K562 (cell line): ENCODE data around the gene ATG7. TPM values are rescaled to one million over a fixed set of nuclear protein-coding genes. Genes with fewer than 3 reads are reported as not detected.

Source experiments
- CCAR2 ChIP-seq: fragments of 200-400 bp; formaldehyde crosslinking; IDR thresholded peaks from 2 replicates; pipeline ENCODE4 v1.6.1; 2017; ENCODE audit warnings: mild to moderate bottlenecking, low read depth, low read length
- ETV1 ChIP-seq: fragments of 450-650 bp; conservative IDR thresholded peaks from 2 replicates; pipeline ENCODE4 v1.6.1; 2016; ENCODE audit warnings: missing genetic modification characterization, control low read depth, low read depth, missing compliant biosample characterization
- FOS ChIP-seq: IDR thresholded peaks from 3 replicates; pipeline ENCODE4 v1.6.1; 2011; ENCODE audit not compliant: insufficient read length; ENCODE audit errors: extremely low read depth
- NFXL1 ChIP-seq: fragments of 450-650 bp; formaldehyde crosslinking; IDR thresholded peaks from 2 replicates; pipeline ENCODE4 v1.4.0; 2021; ENCODE audit warnings: mild to moderate bottlenecking
- NONO ChIP-seq, 2 experiments: fragments of 200-400 bp in 1 of 2; fragments of 450-650 bp in 1 of 2; formaldehyde crosslinking in 1 of 2; IDR thresholded peaks; 2 replicates each; pipeline ENCODE4 v1.6.1; 2017; ENCODE audit warnings: low read depth in 2 of 2, mild to moderate bottlenecking in 2 of 2, moderate library complexity in 2 of 2, low read length in 1 of 2
- TCF3 ChIP-seq: sonication (generic); formaldehyde crosslinking; IDR thresholded peaks from 2 replicates; pipeline ENCODE4 v1.4.0; 2020; ENCODE audit warnings: mild to moderate bottlenecking, missing genetic modification reagents
- polyA plus RNA-seq, 8 experiments: library from polyadenylated mRNA; depleted of rRNA in 4 of 8; stranded (reverse) in 5 of 8; unstranded in 3 of 8; fragments of >200 nt; fragmentation: Nextera tagmentation in 2 of 8; fragmentation: Illumina TruSeq in 1 of 8; extraction: Ambion mirVana in 2 of 8; extraction: Trizol in 1 of 8; gene quantifications; 2 replicates each; pipeline versions ENCODE4 v1.2.1 to v1.2.3, GENCODE V29; 2011 to 2014; ENCODE audit warnings: inconsistent platforms in 1 of 8, missing spikeins in 1 of 8
- total RNA-seq, 7 experiments: library from RNA; depleted of rRNA in 6 of 7; stranded (reverse); fragments of >200 nt in 6 of 7; fragmentation: Illumina TruSeq in 2 of 7; extraction: Trizol in 2 of 7; gene quantifications; 2 replicates each; pipeline versions ENCODE4 v1.2.1 to v1.2.3, GENCODE V29; 2011 to 2021; ENCODE audit warnings: low replicate concordance in 1 of 7
- TF ChIP-seq, protein P1 (sequence below), 2 experiments: fragments of 450-650 bp; formaldehyde crosslinking in 1 of 2; IDR thresholded peaks; 2 replicates each; pipeline versions ENCODE4 v1.4.0 to v1.6.1; 2014 to 2020; ENCODE audit warnings: mild to moderate bottlenecking in 2 of 2, borderline replicate concordance in 1 of 2, low read depth in 1 of 2
- TF ChIP-seq, protein P2 (sequence below): fragments of 250-450 bp; sonication (Bioruptor Pico); IDR thresholded peaks from 2 replicates; pipeline ENCODE4 v1.5.0; 2021
- TF ChIP-seq, protein P3 (sequence below): fragments of 250-450 bp; sonication (Bioruptor Pico); IDR thresholded peaks from 2 replicates; pipeline ENCODE4 v1.5.0; 2020; ENCODE audit warnings: mild to moderate bottlenecking, borderline replicate concordance
- TF ChIP-seq, protein P4 (sequence below): fragments of 450-650 bp; IDR thresholded peaks from 2 replicates; pipeline ENCODE4 v1.7.0; 2016; ENCODE audit warnings: borderline replicate concordance

The ATG7 gene
- total and polyA plus RNA-seq, 9 of the 15 experiments (the other 6 are each of a cell fraction or from before 2014, with no cell fraction given), result 18.3 to 45.3 (median 33.6) TPM

DNA sequence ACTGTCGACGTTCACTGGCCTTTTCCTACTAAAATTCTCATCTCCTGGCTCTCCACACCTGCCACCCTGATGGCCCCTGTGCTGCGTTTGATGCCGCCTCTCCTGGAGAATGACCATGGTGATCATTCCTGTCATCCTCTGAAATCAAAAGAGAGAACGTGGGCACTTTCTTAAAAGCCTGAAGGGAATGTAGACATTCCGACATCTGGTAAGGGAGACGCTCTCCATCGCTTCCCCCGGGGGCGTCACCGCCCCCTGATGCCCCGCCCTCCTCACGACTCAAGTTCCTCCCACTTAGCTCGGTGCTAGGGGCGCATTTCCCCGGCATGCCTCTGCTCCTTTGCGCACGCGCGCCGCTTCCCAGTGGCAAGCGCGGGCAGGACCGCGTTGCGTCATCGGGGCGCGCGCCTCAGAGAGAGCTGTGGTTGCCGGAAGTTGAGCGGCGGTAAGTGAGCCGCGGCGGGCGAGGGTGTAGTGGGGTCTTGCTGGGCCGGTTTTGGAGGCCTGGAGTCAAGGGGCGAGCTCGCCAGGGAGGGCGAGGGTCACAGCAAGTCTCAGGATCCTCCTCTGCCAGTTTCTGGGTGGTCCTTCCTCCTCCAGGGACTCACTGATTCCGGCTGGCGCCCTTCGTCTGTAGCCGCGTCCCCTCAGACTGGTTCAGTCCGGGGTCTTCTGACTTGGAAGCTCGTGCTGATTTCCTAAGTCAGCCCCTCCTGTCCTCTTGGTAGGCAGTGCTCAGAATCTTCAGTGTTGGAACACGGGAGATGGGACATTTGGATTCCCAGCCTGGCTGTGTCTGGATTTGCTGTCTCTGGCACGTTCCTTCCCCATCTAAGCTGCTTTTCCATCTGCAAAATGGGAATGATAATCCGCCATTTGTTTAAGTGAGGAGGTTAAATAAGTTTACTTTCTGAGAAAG is at the start of gene ATG7 (continued):
- TF ChIP-seq, protein P1, sequence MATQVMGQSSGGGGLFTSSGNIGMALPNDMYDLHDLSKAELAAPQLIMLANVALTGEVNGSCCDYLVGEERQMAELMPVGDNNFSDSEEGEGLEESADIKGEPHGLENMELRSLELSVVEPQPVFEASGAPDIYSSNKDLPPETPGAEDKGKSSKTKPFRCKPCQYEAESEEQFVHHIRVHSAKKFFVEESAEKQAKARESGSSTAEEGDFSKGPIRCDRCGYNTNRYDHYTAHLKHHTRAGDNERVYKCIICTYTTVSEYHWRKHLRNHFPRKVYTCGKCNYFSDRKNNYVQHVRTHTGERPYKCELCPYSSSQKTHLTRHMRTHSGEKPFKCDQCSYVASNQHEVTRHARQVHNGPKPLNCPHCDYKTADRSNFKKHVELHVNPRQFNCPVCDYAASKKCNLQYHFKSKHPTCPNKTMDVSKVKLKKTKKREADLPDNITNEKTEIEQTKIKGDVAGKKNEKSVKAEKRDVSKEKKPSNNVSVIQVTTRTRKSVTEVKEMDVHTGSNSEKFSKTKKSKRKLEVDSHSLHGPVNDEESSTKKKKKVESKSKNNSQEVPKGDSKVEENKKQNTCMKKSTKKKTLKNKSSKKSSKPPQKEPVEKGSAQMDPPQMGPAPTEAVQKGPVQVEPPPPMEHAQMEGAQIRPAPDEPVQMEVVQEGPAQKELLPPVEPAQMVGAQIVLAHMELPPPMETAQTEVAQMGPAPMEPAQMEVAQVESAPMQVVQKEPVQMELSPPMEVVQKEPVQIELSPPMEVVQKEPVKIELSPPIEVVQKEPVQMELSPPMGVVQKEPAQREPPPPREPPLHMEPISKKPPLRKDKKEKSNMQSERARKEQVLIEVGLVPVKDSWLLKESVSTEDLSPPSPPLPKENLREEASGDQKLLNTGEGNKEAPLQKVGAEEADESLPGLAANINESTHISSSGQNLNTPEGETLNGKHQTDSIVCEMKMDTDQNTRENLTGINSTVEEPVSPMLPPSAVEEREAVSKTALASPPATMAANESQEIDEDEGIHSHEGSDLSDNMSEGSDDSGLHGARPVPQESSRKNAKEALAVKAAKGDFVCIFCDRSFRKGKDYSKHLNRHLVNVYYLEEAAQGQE (IDR thresholded peaks at IDR 0.05; ENCODE audit: borderline replicate concordance), result no peak
- TF ChIP-seq, protein P1 (CRISPR knock-in tag; IDR thresholded peaks at IDR 0.05; ENCODE audit: low read depth), result peak; percentile 38; the same call in 1 of the 2 replicates
- TF ChIP-seq FOS (no peak), NFXL1 (no peak), NONO (IDR thresholded peaks at IDR 0.05; ENCODE audit: low read depth in 2 of 2, low read length in 1 of 2) (peak in 1 of 2 experiments; percentile 81; a peak in 2 of 4 replicates), CCAR2 (no peak), ETV1 (tag) (peak; percentile 78), TCF3 (CRISPR knock-in tag) (no peak)
- TF ChIP-seq, protein P2, sequence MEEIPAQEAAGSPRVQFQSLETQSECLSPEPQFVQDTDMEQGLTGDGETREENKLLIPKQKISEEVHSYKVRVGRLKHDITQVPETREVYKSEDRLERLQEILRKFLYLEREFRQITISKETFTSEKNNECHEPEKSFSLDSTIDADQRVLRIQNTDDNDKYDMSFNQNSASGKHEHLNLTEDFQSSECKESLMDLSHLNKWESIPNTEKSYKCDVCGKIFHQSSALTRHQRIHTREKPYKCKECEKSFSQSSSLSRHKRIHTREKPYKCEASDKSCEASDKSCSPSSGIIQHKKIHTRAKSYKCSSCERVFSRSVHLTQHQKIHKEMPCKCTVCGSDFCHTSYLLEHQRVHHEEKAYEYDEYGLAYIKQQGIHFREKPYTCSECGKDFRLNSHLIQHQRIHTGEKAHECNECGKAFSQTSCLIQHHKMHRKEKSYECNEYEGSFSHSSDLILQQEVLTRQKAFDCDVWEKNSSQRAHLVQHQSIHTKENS (CRISPR knock-in tag), result no peak
- TF ChIP-seq, protein P3, sequence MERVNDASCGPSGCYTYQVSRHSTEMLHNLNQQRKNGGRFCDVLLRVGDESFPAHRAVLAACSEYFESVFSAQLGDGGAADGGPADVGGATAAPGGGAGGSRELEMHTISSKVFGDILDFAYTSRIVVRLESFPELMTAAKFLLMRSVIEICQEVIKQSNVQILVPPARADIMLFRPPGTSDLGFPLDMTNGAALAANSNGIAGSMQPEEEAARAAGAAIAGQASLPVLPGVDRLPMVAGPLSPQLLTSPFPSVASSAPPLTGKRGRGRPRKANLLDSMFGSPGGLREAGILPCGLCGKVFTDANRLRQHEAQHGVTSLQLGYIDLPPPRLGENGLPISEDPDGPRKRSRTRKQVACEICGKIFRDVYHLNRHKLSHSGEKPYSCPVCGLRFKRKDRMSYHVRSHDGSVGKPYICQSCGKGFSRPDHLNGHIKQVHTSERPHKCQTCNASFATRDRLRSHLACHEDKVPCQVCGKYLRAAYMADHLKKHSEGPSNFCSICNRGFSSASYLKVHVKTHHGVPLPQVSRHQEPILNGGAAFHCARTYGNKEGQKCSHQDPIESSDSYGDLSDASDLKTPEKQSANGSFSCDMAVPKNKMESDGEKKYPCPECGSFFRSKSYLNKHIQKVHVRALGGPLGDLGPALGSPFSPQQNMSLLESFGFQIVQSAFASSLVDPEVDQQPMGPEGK (CRISPR knock-in tag), result no peak
- TF ChIP-seq, protein P4, sequence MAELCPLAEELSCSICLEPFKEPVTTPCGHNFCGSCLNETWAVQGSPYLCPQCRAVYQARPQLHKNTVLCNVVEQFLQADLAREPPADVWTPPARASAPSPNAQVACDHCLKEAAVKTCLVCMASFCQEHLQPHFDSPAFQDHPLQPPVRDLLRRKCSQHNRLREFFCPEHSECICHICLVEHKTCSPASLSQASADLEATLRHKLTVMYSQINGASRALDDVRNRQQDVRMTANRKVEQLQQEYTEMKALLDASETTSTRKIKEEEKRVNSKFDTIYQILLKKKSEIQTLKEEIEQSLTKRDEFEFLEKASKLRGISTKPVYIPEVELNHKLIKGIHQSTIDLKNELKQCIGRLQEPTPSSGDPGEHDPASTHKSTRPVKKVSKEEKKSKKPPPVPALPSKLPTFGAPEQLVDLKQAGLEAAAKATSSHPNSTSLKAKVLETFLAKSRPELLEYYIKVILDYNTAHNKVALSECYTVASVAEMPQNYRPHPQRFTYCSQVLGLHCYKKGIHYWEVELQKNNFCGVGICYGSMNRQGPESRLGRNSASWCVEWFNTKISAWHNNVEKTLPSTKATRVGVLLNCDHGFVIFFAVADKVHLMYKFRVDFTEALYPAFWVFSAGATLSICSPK, result no peak
